ENCODE data around the gene ZFHX3. TPM values are rescaled to one million over a fixed set of nuclear protein-coding genes. Genes with fewer than 3 reads are reported as not detected.

Gene ZFHX3
- total RNA-seq, 1 donor from 2014 or later, result 44.6 TPM

- ATAC-seq (no peak), DNase-seq (ENCODE audit: low spot score) (no peak)
- intact Hi-C loops (cut with DNase I), result no loop called here
These were observed 236.1 kb downstream of the ZFHX3 start for GRCh38 chr16:72811876-72812275.

DNA sequence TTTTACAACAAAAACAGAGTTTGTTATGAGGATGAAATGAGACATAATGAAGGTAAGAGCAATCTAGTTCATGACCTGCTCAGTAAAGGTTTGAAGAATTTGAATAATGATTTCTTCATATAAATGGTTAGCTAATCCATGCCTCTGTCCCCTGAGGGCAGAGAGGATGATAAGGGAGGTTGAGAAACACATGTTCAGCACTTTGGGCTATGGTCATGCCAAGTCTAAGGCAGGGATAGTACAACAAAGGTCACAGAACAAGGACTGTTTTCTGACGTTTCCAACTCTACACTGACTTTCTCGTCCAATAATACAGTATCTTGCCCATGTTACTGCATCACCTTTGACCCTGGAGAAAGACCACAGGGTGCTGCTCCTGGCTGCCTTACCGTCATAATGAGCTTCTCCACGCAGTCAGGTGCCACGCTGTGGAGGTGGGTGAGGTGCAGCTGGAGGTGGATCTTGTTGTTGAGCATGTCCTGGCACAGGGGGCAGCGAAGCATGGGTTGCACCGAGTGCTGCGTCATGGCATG lies 236.7 kb downstream of the ZFHX3 start:
- ATAC-seq (no peak), DNase-seq (ENCODE audit: low spot score) (no peak)
- intact Hi-C loops (cut with DNase I), result no loop called here

DNA sequence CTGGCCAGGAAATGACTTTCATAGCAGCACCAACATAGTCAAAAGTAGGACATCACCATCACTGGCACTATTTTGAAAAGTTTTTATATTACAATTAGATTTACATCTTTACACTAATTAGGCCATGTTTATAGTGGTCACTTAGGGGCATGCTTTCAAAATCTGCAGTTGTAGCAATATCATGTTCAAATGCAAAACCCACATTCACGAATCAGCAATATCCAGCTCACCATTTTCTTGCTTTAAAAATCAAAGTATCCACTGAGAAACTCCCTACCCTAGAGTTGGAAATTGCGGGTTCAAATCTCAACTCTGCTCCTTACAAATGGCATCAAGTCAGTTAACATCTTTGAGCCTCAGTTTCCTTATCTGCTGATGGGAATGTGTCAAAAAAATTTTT lies 237.4 kb downstream of the ZFHX3 start:
- no peak for ATAC-seq
- intact Hi-C loops (cut with DNase I), result no loop called here
- DNase-seq (ENCODE audit: low spot score), result no peak

DNA sequence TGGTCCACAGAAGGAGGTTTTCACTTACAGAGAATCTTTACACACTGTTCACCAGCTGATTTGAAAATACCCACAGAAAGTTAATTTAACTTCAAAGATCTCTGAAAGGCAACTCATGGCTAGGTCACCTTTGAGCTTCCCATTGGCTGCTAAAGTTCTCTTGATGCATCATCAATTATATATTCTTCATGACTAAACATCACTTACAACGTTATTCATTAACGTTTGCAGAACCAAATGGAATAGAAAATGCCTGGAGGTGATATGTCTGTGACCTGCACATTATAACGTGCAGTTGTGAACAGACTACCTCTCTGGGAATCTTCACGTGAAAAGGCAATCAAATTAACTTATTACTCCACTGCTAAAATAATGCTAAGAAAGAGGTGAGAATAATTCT lies 238.5 kb downstream of the ZFHX3 start:
- no peak for DNase-seq (ENCODE audit: low spot score)
- intact Hi-C loops (cut with DNase I), result no loop called here
- ATAC-seq, result no peak

DNA sequence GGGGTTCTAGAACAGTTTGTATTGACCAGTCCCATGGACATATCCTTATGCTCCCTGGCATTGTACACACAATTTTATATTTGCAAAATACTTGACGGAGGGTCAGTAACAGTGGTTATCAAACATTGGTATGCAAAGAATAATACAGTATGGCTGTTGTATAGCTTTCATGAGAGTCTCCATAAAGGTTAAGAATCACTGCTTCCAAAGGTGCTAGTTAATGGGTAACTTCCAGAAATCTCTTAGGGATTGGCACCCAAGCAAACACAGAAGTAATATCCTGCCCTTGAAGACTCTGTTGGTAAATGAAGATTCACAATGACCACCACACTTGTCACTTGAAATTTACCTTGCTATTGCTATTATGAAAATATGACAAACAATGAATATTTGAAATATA lies 239.2 kb downstream of the ZFHX3 start:
- ATAC-seq (no peak), DNase-seq (ENCODE audit: low spot score) (no peak)
- intact Hi-C loops (cut with DNase I), result no loop called here

DNA sequence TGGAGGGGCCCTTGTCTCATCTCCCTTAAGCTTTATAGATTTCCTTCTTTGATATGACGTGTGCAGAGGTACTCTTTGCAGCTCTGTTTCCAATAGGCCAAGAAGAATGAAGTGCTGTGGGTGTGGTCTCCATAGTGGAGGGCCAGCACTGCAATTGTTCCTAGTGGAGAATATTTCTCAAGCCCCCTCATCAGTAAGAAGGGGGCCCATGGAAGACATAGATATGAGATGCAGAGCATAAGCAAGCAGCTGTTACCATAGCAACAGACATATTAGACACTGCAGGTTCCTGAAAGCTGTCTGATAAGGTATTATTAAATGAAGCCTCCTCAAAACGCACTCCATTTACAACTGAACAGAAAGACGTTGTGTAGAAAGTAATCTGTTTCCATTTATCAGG lies 240.7 kb downstream of the ZFHX3 start:
- no peak for DNase-seq (ENCODE audit: low spot score)
- intact Hi-C loops (cut with DNase I), result no loop called here
- ATAC-seq, result no peak

DNA sequence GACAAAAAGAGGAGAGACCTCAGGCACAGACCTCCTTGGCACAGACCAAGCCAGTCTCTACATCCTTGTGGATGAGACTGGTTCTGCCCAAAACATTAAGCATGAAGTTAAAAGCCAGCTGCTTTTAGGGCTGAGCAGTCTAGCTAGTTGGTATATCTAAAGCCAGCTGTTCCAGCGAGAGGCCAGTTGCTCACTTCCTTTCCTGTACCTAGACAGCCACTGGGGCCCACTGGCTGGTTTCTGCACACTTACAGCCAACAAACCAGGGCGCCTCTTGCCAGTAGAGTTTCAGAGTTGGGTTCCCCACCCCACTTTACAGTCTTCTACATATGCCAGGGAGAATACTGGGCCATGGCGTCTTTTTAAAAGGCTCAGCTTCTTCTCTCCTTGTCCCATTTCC lies 242.4 kb downstream of the ZFHX3 start:
- intact Hi-C loops (cut with DNase I), result no loop called here
- DNase-seq (ENCODE audit: low spot score) (no peak), ATAC-seq (no peak)

- ATAC-seq, result peak; percentile 32
- intact Hi-C loops (cut with DNase I), result no loop called here
These were observed 247.3 kb downstream of the ZFHX3 start for GRCh38 chr16:72800524-72801161.

DNA sequence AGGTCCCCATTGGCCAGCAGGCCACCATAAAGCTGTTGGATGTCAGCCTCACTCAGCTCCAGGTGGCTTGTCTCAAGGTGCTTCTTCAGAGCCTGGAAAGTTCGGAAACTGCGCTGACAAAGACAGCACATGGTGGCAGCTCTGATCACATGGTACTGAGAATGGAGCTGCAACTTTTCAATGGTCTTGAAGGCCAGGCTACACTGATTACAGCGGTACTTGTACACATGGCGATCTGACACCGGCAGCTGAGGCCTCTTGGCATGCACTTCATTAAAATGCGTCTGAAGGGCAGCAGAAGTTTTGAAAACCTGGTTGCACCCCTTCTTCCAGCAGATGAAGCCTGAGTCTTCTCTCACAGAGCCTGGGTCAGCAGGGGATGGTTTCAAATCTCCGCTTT lies 249.7 kb downstream of the ZFHX3 start:
- intact Hi-C loops (cut with DNase I), result no loop called here
- no peak for DNase-seq (ENCODE audit: low spot score)
- ATAC-seq, result no peak

More at GRCh38 chr16:72800524-72801161, 247.3 kb downstream of the ZFHX3 start:
- no peak for DNase-seq (ENCODE audit: low spot score)

GRCh38 chr16:72797621-72798020 lies 250.3 kb downstream of the ZFHX3 start:
- ATAC-seq, result no peak
- intact Hi-C loops (cut with DNase I), result no loop called here

DNA sequence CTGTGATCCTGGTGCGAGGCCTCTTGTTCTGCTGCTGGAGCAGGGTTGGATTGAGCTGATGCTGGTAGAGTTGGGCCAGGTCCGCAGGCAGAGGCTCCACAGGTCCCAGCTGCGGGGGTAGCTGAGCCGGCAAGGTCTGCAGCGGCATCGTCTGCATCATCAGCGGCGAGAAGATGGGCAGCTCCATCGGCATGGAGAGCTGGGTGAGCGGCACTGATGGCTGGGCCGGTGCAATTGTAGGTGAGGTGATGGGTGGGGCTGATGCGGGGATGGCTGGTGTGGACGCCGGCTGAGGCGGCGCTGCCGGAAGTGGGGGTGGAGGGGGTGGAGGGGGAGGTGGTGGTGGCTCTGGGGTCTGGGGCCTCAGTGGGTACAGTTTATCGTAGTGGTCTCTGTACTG lies 251.7 kb downstream of the ZFHX3 start:
- ATAC-seq (no peak), DNase-seq (ENCODE audit: low spot score) (no peak)
- intact Hi-C loops (cut with DNase I), result no loop called here

More at GRCh38 chr16:72797621-72798020, 250.3 kb downstream of the ZFHX3 start:
- DNase-seq (ENCODE audit: low spot score), result no peak

- ATAC-seq, result no peak
- intact Hi-C loops (cut with DNase I), result no loop called here
These were observed 252.9 kb downstream of the ZFHX3 start for GRCh38 chr16:72794986-72795385.

GRCh38 chr16:72794319-72794718 lies 253.6 kb downstream of the ZFHX3 start:
- ATAC-seq, result no peak
- intact Hi-C loops (cut with DNase I), result no loop called here

More at GRCh38 chr16:72794986-72795385, 252.9 kb downstream of the ZFHX3 start:
- DNase-seq (ENCODE audit: low spot score), result no peak

DNA sequence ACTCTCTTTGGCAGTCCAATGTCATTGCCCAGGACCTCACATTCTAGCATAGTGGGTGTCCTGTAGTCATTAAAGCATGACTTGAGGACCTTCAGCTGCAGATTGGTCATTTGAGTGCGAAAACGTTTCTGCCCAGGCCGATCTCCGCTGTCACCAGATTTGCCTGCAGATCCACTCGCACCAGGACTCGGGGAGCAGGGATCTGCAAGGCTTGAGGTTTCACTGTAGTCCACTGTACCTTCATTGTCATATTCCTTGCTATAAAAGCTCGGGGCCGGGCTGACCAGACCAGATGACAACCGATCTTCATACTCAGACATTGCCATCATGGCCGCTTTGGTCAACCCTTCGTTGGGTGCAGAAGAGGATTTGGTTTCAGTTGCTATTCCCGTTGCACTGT lies 254.2 kb downstream of the ZFHX3 start:
- DNase-seq (ENCODE audit: low spot score) (no peak), ATAC-seq (no peak)
- intact Hi-C loops (cut with DNase I), result no loop called here

More at GRCh38 chr16:72794319-72794718, 253.6 kb downstream of the ZFHX3 start:
- DNase-seq (ENCODE audit: low spot score), result no peak

GRCh38 chr16:72793017-72793416 lies 254.9 kb downstream of the ZFHX3 start:
- DNase-seq (ENCODE audit: low spot score) (no peak), ATAC-seq (no peak)
- intact Hi-C loops (cut with DNase I), result no loop called here

GRCh38 chr16:72791786-72792185 lies 256.1 kb downstream of the ZFHX3 start:
- DNase-seq (ENCODE audit: low spot score), result no peak
- intact Hi-C loops (cut with DNase I), result no loop called here
- no peak for ATAC-seq

DNA sequence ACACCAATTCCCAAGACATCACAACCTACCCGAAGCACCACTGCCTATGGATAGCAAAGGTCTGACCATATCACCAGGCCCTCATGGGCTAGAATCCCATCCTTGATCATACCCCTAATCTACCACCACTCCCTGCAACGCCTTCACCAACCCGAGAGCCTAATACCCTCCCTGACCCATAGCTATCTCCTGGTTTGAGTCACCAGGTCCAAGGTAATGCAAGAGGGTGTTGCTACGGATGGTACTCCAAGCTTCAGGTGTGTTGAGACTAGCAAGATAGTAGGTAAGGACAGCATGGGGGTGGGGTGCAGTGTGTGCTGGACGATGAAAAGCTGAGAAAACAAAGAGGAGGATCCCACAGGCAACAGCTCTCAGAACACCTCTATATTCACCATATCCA lies 258.0 kb downstream of the ZFHX3 start:
- no peak for DNase-seq (ENCODE audit: low spot score)
- ATAC-seq, result no peak
- intact Hi-C loops (cut with DNase I), result no loop called here

DNA sequence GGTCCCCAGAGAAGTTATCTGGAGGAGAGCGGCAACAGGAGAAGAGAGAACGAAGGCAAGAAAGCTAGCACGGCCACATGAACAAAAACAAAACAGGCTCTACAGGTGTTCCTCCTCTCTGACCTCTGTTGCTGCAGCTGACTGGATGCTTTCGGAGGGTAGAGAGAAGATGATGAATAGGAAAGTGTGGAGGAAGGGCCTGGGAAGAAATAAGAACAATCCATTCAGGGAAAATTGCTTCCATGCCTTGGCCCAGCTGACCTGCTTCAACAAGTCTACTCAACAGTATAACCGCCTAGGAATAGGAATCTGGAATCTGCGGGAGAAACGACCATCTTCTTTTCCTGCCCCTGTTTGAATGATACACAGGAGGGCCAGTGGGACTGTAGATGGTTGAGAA lies 258.5 kb downstream of the ZFHX3 start:
- no peak for ATAC-seq
- intact Hi-C loops (cut with DNase I), result no loop called here
- no peak for DNase-seq (ENCODE audit: low spot score)

DNA sequence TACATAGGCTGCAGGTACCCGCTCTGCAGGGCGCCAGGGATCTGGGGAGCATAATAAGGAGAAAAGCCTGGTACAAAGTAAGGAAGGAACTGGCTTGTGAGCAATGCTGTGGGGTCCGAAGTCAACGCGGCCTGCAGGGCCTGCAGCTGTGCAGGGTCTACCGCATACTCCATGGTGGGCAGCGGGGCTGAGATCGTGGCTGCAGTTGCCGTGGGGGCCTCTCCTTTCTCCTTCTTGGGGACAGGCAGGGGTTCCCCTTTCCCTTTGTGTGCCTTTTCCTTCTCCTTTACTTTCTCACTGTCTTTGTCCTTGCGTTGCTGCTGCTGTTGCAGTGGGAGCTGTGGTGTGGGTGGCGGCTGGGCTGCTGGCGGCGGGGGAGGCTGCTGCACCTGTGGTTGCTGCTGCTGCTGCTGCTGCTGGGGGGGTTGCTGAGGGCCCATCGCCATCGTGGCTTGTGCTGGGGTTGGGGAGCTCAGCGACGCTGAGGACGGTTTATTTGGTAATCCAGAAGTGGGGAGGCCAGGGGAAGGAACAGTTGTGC lies 259.6 kb downstream of the ZFHX3 start:
- DNase-seq (ENCODE audit: low spot score) (no peak), ATAC-seq (peak; percentile 19)
- intact Hi-C loops (cut with DNase I), result no loop called here

GRCh38 chr16:72787514-72788268 lies 260.2 kb downstream of the ZFHX3 start:
- intact Hi-C loops (cut with DNase I), result no loop called here
- ATAC-seq (peak; percentile 94), DNase-seq (ENCODE audit: low spot score) (peak; percentile 81)

Measured in sciatic nerve (tissue), 2 donors.